Activated T-cell treated with anti-CD3 and anti-CD28 coated beads, Interleukin-2, amount 50 U/mL, for 1 hour (primary cell): ENCODE measurements around the gene GTSE1.
A peak's percentile ranks its signal among the peaks of the same experiment; 100 is the strongest.

ENCODE experiments used
- DNase-seq: peaks from one replicate; pipeline ENCODE4 v3.0.0-alpha.2; 2020

GTSE1 gene

GRCh38 chr22:46354176-46354992, 57.7 kb downstream of the GTSE1 start:
- DNase-seq = no peak

DNA sequence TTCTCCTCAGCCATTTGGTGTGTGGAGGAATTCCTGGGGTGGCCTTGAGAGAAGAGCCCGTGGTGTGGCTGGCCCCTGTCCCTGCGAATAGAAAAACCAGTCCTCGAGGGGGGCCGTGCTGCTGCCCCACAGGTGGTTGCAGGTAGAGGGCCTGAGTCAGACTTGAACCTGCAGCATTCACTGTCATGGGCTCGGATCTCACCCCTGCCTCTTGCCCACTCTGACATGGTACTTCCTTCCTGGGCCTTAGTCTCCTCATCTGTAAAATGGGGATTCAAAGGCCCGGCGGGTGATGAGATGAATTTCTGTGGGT, 58.3 kb downstream of the GTSE1 start:
- no peak for DNase-seq

GRCh38 chr22:46355369-46355995, 58.8 kb downstream of the GTSE1 start:
- DNase-seq = peak; percentile 67

DNA sequence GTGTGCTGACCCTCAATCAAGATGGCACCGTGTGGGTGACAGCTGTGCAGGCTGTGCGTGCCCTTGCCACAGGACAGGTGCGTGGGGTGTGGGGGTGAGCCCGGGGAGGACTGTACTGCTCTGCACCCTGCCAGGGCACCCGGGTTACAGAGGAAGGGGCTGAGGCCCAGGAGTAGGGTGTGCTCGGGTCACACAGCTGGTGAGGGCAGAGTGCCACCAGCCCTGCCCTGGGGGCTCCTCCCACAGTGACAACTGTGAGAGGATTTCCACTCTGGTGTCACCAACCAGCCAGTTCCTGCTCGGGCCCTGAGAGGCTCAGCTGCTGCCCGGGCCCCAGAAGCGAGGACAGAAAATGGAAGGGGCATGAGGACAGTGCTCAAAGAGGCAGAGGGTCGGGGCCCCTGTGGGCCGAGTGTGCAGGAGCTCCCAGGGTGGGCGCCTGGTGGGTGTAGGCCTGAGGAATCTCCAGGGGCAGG, 59.4 kb downstream of the GTSE1 start:
- no peak for DNase-seq

DNA sequence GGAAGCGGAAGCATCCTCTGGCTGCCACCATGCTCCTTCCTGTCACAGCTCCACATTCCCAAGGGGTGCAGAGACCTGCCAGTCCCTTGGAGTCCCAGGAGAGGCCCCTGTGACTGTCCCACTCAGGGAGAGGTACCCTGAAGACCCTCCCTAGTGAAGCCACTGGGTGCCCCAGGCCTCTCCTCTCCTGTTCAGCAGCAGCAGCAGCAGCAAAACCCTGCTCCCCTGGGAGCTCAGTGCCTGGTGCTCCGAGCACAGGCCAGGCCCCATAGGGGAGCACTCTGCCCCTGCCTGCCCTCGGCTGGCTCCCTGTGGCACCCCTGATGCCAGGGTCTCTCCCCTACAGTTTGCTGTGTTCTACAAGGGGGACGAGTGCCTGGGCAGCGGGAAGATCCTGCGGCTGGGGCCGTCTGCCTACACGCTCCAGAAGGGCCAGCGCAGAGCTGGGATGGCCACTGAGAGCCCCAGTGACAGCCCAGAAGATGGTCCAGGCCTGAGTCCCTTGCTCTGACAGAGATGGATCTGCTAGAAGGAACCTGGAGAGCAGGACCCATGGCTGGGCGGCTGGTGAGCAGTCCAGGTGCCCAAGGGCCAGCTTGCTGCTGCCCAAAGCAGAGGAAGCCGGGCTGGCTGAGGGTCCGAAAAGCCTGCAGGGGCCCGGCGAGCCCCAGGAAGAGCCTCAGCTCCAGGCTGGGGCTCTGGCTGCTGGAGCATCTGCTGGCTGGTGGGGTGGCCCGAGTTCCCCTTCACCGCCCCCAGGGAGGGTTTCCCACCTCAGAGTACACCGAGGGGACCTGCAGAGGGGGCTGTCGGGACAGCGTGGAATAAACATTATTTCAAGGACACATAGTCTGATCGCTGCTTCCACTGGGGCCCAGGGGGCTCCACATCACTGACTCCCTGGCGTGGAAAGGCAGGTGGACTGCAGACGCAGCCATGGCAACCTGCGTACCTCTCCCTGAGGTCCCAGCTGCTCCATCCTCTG, 60.1 kb downstream of the GTSE1 start:
- DNase-seq = no peak

DNA sequence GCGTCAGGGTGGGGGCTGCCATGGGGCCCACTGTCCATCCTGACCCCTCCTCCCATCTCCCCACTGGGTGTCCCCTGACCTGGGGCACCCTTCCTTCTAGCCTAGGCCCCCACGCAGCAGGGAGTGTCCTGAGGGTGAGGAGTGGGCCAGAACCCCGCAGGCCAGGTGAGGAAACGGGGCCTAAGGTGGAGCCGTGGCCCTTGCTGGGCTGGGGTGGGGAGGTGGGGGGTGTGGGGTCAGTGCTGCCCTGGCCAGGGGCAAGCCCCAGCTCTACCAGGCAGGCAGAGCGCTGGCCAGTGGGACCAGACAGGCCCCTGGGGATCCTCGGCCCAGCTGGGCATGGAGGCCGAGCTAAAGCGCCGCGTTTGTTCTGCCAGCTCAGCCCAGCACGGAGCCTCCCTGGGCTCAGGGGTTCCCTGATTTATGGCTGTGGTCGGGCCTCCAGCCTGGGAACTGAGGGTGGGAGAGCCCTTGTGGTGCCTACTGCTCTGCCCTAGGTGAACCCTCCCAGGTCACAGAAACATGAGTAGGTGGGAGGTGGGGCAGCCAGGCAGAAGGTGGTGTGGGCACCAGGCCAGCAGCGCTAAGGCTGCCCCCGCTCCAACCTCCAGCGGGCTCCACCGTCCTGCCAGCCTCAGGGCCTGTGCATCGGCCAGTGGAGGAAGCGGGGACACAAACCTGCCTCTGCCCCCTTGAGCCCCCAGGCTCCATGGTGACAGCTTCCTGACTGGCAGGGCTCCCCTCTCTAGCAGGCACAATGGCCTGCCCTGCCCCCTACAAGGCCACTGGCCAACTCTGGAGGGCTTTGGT, 61.2 kb downstream of the GTSE1 start:
- no peak for DNase-seq

DNA sequence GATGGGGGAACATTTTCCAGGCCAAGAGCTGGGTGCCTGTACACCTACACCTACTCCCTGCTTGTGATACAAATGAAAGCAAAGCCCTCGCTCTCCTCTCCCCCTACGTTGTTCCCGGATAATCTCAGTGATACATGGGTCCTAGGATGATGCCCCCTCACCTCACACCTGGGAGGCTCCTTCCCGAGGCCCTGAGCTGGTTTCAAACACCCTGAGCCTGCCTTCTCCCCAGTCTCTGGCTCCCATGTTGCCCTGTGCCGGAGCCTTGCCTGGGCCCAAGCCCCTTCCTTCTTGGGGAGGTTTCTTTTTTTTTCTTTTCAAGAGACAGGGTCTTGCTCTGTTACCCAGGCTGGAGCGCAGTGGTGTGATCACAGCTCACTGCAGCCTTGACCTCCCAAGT, 62.1 kb downstream of the GTSE1 start:
- no peak for DNase-seq

- no peak for DNase-seq
These were observed 62.7 kb downstream of the GTSE1 start for GRCh38 chr22:46359362-46359761.

DNA sequence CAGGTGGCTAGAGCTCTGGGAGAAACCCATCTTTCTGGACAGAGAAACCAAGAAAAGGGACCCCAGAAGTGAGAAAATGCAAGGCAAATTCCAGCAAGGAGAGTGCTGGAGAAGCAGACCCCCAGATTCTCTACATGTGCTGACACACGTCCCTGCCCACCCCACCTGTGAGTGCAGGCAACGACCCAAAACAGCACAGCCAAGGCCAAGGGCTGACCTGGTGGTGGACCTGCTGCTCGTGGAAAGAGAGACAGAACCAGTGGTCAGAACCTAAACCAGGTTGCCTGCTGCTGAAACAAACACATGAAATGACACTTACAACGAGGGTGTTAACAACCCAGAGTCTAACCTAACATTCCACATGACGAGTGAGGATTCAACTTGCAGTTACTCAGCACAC, 63.4 kb downstream of the GTSE1 start:
- no peak for DNase-seq

GRCh38 chr22:46360891-46361290, 64.2 kb downstream of the GTSE1 start:
- no peak for DNase-seq

DNA sequence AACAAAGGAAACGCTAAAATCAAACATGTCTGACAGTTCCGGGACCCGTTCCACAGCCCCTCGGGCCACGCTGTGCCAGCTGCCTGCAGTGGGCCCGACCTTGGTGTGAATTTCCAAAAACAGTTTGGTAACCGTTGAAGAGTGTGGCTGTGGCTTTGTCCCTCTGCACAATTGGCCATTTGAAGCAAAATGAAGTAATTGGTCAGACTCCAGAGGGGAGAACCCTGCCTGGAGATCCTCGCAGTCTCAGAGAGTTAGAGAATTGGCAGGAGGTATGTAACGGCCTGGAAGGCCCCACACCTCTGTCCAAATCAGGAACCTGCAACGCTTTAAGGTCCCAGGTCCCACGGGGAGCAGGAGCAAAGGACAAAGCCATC, 65.1 kb downstream of the GTSE1 start:
- no peak for DNase-seq

DNA sequence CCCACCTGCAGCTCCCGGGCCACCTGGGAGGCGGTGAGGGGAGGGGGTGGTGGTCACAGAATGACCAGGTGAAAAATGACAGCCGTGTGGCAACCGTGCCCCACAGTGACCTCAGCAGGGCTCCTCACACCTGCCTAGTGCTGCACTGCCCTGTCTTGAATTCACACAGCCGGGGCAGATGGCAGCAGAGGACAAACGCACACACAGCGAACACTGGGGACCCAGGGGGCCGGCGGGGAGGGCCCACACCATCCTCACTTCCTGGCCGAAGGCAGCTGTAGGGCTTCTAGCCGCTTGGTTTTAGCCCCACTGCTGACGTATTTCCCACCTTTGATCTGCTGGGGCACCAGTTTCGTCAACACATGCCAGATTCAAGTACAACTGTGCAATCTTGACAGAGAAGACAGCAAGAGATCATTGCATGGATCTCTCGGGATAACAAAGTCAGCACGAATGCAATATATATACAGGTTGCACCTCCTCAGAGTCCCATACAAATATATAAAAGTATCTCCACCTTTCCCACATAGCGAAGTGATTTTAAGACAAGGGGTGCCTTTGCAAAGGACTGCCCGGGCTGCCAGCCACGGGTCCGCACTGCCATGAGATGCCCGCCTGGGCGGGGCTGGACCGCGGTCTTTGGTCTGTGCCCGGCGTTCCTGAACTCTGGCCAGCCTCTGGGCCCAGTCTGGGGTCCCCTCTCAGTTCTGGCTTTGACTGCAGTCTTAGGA, 65.7 kb downstream of the GTSE1 start:
- no peak for DNase-seq

DNA sequence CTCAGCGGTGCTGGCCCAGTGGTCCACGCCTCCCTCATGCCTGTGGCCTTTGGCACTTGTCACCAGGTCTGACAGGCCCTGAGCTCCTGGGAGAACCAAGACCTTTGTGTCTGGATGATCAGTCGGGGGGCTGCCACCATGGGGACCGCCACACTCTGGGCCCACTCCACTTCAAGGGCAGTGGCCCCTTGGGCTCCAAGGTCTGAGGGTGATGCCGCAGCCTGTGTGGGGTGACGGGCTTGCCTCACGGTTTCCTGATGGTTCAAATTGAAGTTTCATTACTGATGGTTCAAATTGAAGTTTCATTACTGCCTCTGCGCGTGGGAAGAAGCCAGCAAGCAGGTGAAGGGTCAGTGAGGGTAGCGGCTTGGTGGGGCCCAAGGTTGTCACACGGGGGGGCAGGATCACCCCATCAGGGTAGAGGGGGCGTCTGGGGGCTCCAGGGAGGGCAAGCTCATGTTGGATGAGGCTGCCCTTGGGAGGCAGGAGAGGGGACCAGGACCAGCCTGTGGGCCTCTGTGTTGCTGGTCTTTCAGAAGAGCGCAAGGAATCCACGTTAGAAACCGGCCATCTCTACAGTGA, 66.4 kb downstream of the GTSE1 start:
- DNase-seq = no peak

DNA sequence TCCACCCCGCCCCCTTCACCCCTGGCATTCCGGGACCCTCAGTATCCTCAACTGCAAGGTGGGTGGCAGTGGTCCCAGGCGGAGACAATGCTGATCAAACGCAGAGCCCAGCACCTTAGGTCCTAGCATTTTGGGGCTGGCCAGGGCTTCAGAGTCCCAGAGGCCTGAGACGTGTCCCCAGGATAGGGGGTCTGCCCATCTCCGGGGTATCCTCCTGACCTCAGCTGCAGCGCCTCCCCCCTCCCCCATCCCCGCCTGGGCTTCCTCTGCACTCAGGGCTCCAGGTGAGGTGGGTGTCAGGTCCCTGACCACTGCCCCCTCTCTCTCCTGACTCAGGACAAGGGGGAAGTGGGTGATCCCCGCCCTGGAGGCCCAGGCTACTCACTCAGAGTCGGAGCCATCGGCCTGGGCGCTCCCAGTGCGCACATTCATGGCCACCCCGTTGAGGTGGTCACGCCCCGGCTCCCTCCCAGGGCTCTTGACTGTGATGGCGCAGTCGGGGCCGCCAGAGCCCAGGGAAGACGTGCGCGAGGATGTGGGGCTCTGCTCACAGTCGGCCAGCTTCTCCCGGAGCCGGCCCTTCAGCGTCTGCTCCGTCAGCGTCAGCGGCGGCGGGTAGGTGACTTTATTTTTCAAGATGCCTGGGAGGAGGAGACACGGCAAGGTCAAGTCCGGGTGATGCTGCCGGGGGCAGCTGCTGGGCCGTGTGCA, 67.1 kb downstream of the GTSE1 start:
- DNase-seq = no peak

- DNase-seq = no peak
These were observed 67.9 kb downstream of the GTSE1 start for GRCh38 chr22:46364341-46365165.

DNA sequence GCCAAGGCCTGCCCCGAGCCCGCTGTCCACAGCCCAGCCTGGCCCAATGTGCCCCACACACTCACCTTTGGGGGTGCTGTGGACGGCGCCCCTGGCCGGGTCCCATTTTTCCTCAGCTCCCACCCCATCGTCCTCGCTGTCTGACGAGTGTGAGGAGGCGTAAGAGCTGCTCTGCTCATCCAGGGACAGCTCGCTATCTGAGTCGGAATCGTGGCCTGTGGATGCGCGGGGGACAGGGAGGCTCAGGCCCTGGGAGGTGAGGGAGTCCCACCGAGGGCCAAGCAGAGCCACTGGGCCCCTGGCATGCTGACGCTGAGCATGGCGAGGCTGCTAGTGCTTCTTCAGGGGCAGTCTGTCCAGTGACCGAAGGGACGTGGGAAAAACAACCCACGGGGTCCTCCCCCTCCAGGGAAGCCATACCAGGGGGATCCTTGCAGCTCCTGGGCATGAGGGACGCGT, 68.5 kb downstream of the GTSE1 start:
- DNase-seq = no peak

DNA sequence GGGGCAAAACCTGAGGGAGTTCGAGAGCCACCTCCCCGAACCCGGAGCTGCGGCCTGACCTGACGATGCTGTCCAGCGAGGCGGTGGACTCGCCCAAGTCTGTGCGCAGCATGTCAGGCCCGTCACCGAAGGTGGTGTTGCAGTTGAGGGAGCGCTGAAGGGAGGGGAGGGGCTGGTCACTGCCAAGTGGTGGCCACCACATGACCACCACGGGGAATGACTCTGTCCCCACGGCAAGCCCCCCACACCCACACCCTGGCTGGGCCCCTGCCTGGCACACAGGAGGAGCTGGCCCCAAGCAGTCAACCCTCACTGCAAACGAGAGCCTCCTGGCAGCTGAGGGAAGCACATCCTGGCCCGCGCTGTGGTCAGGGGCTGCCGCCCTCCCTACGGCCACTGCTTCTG, 69.7 kb downstream of the GTSE1 start:
- DNase-seq = no peak

GRCh38 chr22:46366801-46367706, 70.4 kb downstream of the GTSE1 start:
- DNase-seq = no peak
